ENCODE data around the gene RIPOR2.

GRCh38 chr6:24936641-24937317 is 1.0 kb upstream of the RIPOR2 start:
- TF ChIP-seq, protein P1, sequence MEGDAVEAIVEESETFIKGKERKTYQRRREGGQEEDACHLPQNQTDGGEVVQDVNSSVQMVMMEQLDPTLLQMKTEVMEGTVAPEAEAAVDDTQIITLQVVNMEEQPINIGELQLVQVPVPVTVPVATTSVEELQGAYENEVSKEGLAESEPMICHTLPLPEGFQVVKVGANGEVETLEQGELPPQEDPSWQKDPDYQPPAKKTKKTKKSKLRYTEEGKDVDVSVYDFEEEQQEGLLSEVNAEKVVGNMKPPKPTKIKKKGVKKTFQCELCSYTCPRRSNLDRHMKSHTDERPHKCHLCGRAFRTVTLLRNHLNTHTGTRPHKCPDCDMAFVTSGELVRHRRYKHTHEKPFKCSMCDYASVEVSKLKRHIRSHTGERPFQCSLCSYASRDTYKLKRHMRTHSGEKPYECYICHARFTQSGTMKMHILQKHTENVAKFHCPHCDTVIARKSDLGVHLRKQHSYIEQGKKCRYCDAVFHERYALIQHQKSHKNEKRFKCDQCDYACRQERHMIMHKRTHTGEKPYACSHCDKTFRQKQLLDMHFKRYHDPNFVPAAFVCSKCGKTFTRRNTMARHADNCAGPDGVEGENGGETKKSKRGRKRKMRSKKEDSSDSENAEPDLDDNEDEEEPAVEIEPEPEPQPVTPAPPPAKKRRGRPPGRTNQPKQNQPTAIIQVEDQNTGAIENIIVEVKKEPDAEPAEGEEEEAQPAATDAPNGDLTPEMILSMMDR (conservative IDR thresholded peaks at IDR 0.05; ENCODE audit: low read length), result no peak
- no peak for TF ChIP-seq EZH2phosphoT487 (IDR thresholded peaks at IDR 0.05; ENCODE audit: borderline replicate concordance, low read depth, low read length)

Data from OCI-LY7 (cell line).